ENCODE measurements around the gene CIAO1. TPM values are rescaled to one million over a fixed set of nuclear protein-coding genes. Genes with fewer than 3 reads are reported as not detected.
A peak's percentile ranks its signal among the peaks of the same experiment; 100 is the strongest.
"Not testable (repeated sequence)": the region's sequence is repeated elsewhere in the genome, so short reads cannot be mapped to it uniquely, and the experiment has no call there.

CIAO1 gene
- 42.5 TPM for polyA plus RNA-seq (ENCODE audit: insufficient read length)

DNA sequence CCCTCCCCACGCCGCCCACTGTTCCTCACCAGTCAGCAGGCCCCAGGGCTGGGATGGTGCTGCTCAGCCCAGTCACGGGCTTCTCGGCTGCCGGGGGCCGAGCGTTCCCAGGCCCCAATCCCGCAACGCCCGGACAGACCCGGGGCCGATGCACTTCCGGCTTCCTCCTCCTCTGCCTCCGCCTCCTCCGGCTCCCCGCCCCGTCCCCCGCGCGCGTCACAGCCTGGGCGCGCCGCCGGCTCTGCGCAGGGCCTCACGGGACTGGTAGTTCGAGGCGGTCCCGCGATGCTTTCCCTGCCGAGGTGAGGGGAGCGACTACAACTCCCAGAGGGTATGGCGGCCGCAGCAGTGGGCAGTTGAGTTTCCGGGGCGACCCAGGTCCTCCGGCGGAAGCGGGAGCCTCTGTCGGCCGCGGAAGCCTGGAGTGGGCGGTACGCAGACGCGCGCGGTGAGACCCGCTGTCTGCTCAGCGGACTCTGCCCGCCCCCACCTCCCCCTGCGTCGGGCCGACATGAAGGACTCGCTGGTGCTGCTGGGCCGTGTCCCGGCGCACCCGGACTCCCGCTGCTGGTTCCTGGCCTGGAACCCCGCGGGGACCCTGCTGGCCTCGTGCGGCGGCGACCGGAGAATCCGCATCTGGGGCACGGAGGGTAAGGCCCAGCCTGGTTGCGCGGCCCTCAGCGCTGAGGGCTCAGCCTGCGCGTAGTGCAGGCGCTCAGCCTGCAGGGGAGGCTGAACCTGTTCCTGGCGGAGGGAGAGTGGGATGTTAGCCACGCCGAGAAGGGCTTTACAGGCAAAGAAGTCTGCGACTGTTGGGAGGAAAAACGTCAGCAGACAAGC lies at the start of gene CIAO1, which contains the start of gene TMEM127:
Gene CIAO1, plus strand, starts transcription at position 386 of the 840 bp plus-strand sequence. Its CDS starts 126 bp downstream, at position 512.
Gene TMEM127, minus strand, starts transcription at position 158 of the 840 bp plus-strand sequence. CDS start 616 bp downstream, outside the sequence.
- DNase-seq (ENCODE audit: low read depth), result peak; percentile 90

DNA sequence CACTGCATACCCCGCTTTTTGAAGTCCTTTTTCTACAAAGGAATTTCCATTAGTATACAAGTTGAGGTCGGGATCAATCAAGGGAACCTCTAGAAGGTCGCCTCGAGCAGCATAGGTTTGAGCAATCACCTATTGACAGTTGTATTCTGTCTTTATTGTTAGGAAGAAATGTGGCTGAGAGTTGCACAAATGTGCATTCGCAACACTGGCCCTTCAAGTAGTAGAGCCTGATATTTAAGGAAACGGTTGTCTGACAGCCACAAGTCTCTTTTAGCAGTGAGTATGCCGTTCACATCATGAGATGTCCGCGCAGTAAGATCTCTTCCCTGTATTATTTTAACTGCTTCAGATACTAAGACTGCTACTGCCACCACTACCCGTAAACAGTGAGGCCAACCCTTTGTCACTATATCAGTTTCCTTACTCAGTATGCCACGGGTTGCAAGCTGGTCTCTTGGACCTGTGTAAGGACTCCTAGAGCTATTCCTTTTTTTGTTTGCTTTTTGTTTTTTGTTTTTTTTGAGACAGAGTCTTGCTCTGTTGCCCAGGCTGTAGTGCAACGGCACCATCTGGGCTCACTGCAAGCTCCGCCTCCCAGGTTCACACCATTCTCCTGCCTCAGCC lies 47.4 kb upstream of the CIAO1 start:
- no peak for DNase-seq (ENCODE audit: low read depth)

DNA sequence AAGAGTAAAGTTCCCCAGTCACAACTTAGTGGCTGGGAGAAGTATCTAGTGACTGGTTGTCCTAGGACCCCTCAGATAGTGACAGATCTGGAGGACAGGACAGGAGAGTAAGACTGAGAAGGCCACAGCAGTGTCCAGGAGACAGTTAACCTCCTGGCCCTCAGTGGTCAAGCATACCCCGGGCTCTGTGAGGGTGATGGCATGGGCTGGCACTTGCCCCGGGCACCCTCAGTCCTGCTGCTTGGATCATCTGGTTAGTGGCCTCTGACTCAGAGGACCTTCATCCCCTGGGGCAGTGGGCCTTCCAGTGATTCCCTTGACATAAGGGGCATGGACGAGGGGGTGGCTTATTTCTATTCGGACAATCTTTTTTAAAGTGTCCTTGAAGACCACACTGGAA lies 46.1 kb upstream of the CIAO1 start:
- DNase-seq (ENCODE audit: low read depth), result not testable (repeated sequence)

DNA sequence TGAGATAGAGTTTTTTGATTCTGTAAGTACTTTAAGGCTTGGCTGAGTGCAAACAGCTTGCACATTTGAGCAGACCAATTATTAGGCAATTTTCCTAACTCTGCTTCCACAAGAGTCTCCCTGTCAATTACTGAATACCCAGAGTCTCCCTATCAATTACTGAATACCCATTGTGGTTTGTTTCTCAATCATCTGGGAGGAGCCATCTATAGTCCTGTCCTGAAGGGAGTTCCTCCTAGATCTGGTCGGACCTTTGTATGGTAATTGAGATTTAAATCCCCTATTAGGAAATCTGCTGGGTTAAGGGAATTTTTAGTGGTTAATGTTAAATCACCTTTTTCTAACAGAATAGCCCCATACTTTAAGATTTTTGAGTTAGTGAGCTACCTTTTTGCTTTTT lies 44.9 kb upstream of the CIAO1 start:
- not testable (repeated sequence) for DNase-seq (ENCODE audit: low read depth)

DNA sequence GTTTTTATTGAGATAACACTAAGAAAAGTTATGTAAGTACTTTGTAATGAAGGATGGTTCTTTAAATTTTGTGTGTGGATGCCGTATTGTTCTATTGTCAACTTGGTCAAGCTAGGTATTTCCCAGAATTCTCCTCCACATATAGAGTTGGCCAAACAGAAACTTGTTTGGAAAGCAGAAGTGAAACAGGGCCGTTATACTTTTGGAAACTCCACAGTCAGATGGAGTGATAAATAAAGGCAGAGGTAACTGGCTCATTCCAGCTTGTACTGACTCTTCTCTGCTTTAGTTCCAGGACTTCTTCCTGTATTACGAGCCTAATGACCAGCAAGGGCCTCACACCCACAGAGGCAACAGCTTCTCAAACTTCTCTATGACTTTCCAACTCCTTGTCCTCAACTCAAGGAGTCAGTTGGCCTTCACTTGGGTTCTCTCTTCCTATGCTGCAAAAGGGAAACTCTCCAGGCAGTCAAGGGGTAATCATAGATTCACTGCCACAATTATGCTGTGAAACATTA lies 41.0 kb upstream of the CIAO1 start:
- no peak for DNase-seq (ENCODE audit: low read depth)

DNA sequence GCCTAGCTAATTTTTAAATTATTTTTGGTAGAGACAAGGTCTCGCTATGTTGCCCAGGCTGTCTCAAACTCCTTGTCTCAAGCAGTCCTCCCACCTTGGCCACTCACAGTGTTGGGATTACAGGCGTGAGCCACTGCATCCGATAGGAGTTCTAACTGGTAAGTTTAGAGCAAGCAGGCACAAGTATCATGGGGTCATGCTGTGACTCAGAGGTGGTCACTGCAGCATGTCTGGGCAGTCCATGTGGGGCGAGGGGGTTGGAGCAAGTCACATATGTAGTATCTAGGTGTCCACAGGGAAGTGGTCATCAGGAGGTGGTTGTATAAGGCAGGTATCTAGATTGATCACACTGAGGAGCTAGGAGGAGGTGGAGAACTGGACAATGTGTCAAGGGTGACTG lies 34.7 kb upstream of the CIAO1 start:
- no peak for DNase-seq (ENCODE audit: low read depth)

DNA sequence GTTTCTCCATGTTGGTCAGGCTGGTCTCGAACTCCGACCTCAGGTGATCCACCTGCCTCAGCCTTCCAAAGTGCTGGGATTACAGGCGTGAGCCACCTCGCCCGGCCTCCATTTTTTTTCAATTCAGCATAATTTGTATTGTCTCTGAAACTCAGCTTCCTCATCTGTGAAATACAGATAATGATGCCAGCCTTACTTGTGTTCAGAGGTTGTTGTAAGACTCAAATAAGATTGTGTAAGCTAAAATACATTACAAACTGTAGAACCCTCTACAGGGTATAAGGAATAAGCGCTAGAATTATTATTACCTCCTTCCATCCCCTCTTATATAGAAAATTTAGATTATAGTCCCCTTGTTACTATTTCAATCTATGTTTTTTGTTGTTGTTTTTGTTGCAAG lies 32.6 kb upstream of the CIAO1 start:
- no peak for DNase-seq (ENCODE audit: low read depth)

DNA sequence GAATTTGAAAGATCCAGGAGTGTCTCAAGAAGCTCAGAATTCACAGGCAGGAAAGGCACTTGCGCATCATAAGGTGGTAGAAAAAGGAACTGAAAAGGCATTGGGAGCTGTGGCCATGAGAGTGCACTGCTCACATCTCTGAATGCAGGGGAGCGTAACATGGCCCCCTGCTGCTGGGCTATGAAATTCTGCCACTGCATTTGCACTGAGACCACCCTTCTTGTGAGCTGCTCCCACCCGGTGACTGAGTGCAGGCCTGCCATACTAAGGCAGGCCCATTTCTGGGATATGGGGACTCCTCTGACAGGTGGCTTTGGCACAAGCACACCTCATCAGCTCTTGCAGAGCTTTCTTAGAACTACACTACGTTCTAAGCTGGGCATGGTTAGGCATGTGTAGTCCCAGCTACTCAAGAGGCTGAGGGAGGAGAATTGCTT lies 32.1 kb upstream of the CIAO1 start:
- no peak for DNase-seq (ENCODE audit: low read depth)

DNA sequence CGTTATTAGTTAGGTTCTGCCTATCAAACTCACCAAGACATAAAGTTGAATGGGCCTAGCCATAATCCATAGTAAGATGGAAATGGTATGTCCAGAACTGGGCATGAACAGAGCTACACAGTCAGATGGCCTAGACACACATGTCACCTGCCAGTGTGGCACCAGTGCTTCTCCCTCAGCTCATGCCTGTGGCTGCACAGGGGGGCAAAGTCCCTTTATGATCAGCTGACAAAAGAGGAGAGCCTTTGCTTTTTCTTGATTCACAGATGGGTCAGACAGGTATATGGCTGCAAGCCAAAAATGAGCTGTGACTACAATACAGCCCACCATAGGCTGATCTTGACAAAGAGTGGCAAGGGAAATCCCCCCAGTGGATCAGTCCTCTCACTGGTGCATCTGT lies 29.1 kb upstream of the CIAO1 start:
- DNase-seq (ENCODE audit: low read depth), result no peak

DNA sequence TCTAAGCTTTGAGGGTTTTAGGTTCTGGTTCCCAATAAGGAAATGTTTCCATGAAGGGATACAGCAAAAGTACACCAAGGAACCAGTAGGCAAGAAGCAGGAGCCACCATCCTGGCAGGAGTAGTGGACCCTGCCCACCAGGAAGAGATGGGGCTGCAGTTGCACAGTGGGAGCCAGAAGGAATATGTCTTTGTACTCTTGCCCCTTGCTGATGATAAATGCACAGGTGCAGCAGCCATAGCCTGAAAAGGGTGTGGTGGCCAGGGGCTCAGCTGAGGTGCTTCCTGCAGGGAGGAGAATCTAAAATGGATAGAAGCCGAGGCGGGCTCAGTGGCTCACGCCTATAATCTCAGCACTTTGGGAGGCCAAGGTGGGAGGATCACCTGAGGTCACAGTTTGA lies 27.8 kb upstream of the CIAO1 start:
- no peak for DNase-seq (ENCODE audit: low read depth)

DNA sequence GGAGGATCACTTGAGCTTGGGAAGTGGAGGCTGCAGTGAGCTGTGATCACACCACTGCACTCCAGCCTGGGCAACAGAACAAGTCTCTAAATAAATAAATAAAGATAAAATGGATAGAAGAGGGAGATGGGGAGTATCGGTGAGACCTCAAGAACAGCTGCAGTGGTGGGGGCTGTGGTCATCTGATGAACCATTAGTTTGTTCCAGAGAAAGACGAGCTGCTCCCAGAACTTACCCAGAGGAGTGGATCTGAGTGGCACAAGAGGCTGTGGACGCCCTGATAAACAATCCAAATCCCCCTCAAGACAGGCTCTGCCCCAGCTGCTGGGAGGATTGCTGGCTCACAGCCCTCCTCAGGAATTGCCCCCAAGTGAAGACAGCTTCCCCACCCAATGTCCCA lies 26.9 kb upstream of the CIAO1 start:
- no peak for DNase-seq (ENCODE audit: low read depth)

DNA sequence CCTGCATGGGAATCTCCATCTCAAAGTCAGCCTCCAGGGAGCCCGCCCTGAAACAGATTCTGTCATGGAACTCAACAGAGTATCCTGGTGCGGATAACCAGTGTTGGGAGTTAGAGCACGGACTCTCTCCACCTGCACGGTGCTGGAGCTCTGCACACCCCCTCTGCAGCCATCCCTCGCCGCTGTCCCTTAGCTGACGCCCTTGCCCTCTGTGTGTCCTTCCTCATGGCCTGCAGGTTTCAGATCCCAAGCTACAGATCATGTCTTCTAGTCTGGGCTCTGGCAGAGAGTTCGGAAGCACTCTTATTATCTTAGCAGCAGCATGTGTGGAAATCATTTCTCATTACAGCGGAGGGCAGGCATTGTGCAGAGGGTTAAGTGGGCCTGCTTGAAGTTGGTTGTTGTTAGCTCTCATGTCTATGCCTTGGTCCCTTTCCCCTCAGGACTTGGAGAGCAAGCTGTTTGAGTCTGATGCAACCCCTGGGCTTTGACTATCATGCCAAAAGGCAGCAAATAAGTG lies 26.2 kb upstream of the CIAO1 start:
- no peak for DNase-seq (ENCODE audit: low read depth)

DNA sequence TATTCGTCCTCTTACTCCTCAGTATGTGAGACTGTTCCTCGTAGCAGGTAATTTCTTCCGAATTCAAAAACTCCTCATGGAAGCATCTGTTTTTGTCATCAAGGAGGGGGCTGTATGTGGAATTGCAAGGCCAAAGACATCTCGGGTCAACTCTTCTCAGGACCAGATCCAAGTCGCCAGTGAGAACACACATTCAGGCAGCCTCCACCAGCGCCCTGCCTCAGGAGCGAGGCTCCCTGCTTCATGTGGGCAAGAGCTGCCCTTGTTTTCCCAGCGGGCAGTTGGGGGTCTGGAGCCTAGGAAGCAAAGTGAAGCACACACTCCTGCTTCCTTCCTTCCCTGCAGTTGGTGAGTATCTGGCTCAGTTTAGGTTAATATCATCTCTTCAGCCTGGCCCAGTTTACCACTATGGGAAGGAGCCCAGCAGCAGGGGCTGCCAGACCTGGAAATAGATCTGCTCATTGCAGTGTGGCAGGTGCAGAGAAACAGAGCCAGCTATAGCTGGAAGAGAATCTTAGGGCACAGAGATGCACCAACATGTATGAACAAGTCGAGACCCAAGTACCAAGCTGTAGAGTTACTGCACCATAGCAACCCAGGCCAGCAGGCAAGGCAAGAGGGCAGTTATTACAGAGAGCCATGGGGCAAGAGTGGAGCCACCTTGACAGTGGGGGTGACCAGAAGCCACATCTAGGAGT lies 25.5 kb upstream of the CIAO1 start:
- DNase-seq (ENCODE audit: low read depth), result no peak

DNA sequence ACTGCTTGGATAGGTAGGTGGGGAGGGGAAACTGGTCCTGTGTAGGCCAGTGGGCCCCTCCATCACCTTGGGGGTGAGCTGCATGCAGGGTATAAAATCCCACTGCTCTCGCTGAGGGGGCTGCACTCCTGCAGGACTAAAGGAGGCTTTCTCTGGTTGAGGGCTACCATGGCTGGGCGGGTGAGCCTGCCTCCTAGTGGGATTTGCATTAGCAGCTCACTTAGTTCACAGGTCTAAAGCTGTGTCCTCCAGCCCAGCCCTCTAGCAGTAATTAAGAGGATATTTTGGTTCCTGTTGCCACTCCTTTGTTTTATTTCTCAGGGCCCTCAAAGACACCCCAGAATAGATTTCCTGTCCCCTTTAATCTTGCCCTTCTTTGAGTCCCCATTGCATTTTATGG lies 24.8 kb upstream of the CIAO1 start:
- no peak for DNase-seq (ENCODE audit: low read depth)

DNA sequence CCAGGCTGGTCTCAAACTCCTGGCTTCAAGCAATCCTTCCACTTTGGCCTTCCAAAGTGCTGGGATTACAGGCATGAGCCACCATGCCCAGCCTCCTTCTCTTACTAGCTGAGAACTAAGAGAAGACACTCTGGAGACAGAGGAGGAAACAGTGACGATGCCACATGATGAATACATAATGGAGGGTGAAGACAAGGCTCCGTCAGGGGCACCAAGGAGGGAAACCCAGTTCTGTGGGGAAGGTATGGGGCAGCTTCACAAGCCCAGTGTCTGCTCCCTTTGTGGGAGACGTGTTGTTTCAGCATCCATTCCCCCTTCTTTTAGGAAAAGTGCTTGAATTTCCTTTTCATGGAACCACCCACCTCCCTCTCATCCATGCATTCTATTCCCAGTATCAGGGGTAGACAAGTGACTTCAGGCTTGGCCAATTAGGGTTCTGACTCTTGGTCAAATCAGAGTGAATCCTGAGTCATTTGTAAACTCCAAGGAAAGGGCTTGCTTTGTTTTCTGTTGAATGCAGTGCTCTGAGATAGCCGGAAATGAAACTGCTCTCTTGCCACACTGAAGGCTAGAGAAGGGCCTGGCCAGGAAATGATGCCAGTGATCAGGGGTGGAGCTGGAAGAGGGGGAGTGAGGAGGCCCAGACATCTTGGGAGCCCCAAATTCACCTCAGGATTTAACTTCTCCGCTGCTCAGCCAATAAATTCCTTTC lies 24.0 kb upstream of the CIAO1 start:
- DNase-seq (ENCODE audit: low read depth), result no peak

DNA sequence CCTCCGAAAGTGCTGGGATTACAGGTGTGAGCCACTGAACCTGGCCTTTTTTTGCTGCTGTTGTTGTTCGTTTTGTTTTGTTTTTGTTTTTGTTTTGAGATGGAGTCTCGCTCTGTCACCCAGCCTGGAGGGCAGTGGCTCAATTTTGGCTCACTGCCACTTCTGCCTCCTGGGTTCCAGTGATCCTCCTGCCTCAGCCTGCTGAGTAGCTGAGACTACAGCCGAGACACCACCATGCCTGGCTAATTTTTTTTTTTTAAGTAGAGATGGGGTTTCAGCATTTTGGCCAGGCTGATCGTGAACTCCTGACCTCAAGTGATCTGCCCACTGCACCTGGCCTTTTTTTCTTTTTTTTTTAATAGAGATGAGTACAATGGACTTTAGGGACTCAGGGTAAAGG lies 22.2 kb upstream of the CIAO1 start:
- no peak for DNase-seq (ENCODE audit: low read depth)

DNA sequence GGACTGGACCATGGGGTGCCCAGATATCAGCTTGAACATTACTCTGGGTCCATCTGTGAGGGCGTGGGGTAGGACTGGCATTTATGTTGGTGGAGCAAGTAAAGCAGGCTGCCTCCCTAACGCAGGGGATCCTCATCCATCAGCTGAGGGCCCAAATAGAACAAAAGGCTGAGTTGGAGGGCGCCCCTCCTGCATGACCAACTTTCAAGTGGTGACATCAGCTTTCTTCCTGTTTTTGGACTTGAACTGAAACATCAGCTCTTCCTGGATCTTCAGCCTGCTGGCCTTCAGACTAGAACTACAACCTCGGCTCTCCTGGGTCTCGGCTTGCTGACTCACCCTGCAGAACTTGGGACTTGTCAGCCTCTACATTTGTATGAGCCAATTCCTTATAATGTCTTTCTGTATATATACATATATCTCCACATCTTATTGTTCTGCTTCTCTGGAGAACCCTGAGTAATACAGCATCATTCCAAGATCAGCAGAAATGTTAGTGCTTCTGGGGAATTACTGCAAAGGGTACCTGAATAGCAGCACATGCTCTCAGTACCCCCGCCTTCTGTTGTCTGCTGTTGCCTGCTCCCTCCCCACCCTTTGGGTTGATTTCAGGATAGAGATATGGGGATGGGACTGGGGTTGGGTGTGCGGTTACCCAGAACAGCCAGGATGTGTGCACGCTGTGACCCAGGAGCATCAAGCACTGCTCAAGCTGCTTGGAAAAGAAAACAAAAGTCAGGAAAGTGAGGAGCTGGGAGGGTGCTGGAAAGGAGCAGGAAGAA lies 20.2 kb upstream of the CIAO1 start:
- no peak for DNase-seq (ENCODE audit: low read depth)

DNA sequence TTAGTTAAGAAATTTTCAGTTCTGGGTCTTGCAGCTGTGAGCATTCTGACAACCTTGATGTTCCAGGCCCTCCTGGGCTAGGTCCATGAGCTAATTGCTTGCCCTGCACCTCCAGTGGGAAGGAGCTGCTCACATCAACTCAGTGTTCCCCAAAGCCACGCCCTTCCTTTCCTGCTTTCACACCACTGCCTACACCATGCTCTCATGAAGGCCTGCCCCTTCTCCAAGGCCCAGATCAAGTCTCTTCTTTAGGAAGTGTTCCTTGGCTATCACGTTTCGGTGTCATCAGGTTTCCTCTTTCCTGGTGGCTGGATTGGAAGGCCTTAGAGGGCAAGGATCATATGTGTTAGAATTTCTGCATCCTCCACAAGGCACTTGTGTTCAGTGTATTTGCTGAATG lies 19.0 kb upstream of the CIAO1 start:
- DNase-seq (ENCODE audit: low read depth), result no peak

DNA sequence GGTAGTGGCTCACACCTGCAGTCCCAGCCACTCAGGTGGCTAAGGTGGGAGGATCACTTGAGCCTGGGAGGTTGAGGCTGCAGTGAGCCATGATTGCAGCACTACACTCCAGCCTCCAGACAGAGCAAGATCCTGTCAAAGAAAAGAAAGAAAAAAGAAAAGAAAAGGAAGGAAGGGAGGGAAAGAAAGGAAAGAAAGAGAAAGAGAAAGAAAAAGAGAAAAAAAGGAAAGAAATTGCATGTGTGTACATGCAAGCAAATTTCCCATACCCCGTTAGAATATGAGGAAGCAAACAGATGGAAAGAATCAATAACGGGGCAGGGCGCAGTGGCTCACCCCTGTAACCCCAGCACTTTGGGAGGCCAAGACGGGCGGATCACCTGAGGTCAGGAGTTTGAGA lies 18.1 kb upstream of the CIAO1 start:
- DNase-seq (ENCODE audit: low read depth), result no peak

DNA sequence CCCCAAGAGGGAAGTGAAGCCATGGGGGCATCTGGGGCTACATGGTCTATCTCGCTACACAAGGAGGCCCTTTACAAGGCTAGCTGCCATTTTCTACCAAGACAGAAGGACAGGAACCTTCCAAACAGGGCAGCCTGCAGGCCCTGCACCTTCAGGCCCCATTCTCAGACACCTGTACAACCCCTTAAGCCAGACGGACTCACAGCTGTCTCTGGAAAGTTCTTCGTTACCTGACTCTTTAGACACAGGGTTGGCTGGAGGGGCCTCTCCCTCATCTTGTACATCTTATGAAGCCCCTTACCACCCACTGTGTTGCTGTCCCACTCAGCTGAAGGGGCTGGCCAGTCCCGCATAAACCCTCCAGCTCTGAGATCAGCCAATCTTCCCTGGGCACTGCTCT lies 17.4 kb upstream of the CIAO1 start:
- DNase-seq (ENCODE audit: low read depth), result no peak

DNA sequence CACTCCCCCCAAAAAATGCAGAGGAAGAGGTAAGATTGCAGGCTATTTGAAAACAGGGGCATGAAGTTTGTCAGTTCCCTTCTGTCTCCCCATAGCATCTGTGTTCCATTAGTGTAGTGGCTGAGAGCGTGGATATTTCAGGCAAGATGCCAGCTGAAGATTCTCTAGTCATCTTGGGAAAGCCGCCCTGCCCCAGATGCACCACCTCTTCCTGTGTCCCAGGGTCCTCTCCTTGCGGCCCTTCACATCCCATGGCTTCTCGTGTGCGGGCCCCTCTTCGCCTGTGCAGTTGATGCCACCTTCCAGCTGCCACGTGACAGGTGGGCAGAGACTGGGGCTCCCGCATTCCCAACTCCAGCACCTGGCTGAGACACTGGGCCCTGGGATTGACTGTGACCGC lies 16.4 kb upstream of the CIAO1 start:
- peak; percentile 65 for DNase-seq (ENCODE audit: low read depth)
